ENCODE results near the gene NISCH. TPM values are rescaled to one million over a fixed set of nuclear protein-coding genes. Genes with fewer than 3 reads are reported as not detected.

The NISCH gene
- total and polyA plus RNA-seq, 2 experiments from 2014 or later, result 58.9 to 74.5 TPM

- Histone ChIP-seq H4K20me1 (ENCODE audit: insufficient read depth, poor library complexity, severe bottlenecking) (peaks cover 6% of the 10 kb centered on the region), H3K36me3 (replicated peaks; ENCODE audit: insufficient read depth, low read depth) (peaks cover 2% of the 10 kb centered on the region), H3K4me2 (no peak overlapping the region), H3K9me3 (ENCODE audit: low read depth) (no peaks in the 10 kb centered on the region), H2AFZ (no peak overlapping the region), H3K4me3 (no peak overlapping the region), H3K27ac (no peak overlapping the region), H3K4me1 (ENCODE audit: insufficient read depth) (peaks cover 15% of the 10 kb centered on the region), H3K79me2 (peaks cover 82% of the 10 kb centered on the region), H3K9me2 (replicated peaks; ENCODE audit: insufficient read depth) (no peaks in the 10 kb centered on the region), H3K27me3 (no peaks in the 10 kb centered on the region)
- WGBS (ENCODE audit: low lambda C conversion rate, missing lambda C conversion rate), result 99% methylated on average over 14 of the region's 14 CpGs
- no peak for DNase-seq (ENCODE audit: low spot score)
- TF ChIP-seq EZH2 (IDR thresholded peaks at IDR 0.05; ENCODE audit: borderline replicate concordance), result no peak
- TF ChIP-seq EZH2phosphoT487 (IDR thresholded peaks at IDR 0.05; ENCODE audit: low read depth, severe bottlenecking, unreplicated experiment), result no peak
- no peak for TF ChIP-seq CTCF (IDR thresholded peaks at IDR 0.05; ENCODE audit: poor library complexity)
These were observed 3.6 kb downstream of the NISCH start for GRCh38 chr3:52458770-52459545.

GRCh38 chr3:52461874-52462273 lies 6.5 kb downstream of the NISCH start:
- H3K4me2 ChIP-seq, result no peak overlapping the region
- no peaks in the 10 kb centered on the region for H3K27me3 ChIP-seq
- no peaks in the 10 kb centered on the region for H3K9me2 ChIP-seq (replicated peaks; ENCODE audit: insufficient read depth)
- H3K27ac ChIP-seq, result peak overlapping the region; percentile 16
- no peak overlapping the region for H2AFZ ChIP-seq
- no peaks in the 10 kb centered on the region for H3K9me3 ChIP-seq (ENCODE audit: low read depth)
- TF ChIP-seq EZH2 (IDR thresholded peaks at IDR 0.05; ENCODE audit: borderline replicate concordance), result no peak
- 70% methylated on average over 6 of the region's 6 CpGs for WGBS (ENCODE audit: low lambda C conversion rate, missing lambda C conversion rate)
- DNase-seq (ENCODE audit: low spot score), result no peak
- H3K36me3 ChIP-seq (replicated peaks; ENCODE audit: insufficient read depth, low read depth), result peaks cover 2% of the 10 kb centered on the region
- H3K4me3 ChIP-seq, result no peak overlapping the region
- peaks cover 5% of the 10 kb centered on the region for H3K4me1 ChIP-seq (ENCODE audit: insufficient read depth)
- peaks cover 89% of the 10 kb centered on the region for H3K79me2 ChIP-seq
- peaks cover 6% of the 10 kb centered on the region for H4K20me1 ChIP-seq (ENCODE audit: insufficient read depth, poor library complexity, severe bottlenecking)

GRCh38 chr3:52463416-52463815 lies 8.0 kb downstream of the NISCH start:
- 90% methylated on average over 5 of the region's 5 CpGs for WGBS (ENCODE audit: low lambda C conversion rate, missing lambda C conversion rate)
- no peaks in the 10 kb centered on the region for H3K36me3 ChIP-seq (replicated peaks; ENCODE audit: insufficient read depth, low read depth)
- TF ChIP-seq EZH2phosphoT487 (IDR thresholded peaks at IDR 0.05; ENCODE audit: low read depth, severe bottlenecking, unreplicated experiment) (no peak), CTCF (IDR thresholded peaks at IDR 0.05; ENCODE audit: poor library complexity) (no peak), EZH2 (IDR thresholded peaks at IDR 0.05; ENCODE audit: borderline replicate concordance) (no peak)
- peaks cover 85% of the 10 kb centered on the region for H3K79me2 ChIP-seq
- H3K4me1 ChIP-seq (ENCODE audit: insufficient read depth), result peaks cover 6% of the 10 kb centered on the region
- DNase-seq (ENCODE audit: low spot score), result no peak
- peaks cover 7% of the 10 kb centered on the region for H4K20me1 ChIP-seq (ENCODE audit: insufficient read depth, poor library complexity, severe bottlenecking)
- H3K9me3 ChIP-seq (ENCODE audit: low read depth), result no peaks in the 10 kb centered on the region
- H3K4me3 ChIP-seq, result no peak overlapping the region
- no peak overlapping the region for H3K27ac ChIP-seq
- no peaks in the 10 kb centered on the region for H3K27me3 ChIP-seq
- no peak overlapping the region for H2AFZ ChIP-seq
- no peak overlapping the region for H3K4me2 ChIP-seq
- no peaks in the 10 kb centered on the region for H3K9me2 ChIP-seq (replicated peaks; ENCODE audit: insufficient read depth)

GRCh38 chr3:52468336-52468735 lies 12.9 kb downstream of the NISCH start:
- Histone ChIP-seq H3K27ac (peak overlapping the region; percentile 69), H3K79me2 (peaks cover 60% of the 10 kb centered on the region), H3K9me2 (replicated peaks; ENCODE audit: insufficient read depth) (no peaks in the 10 kb centered on the region), H3K27me3 (no peaks in the 10 kb centered on the region), H2AFZ (no peak overlapping the region), H4K20me1 (ENCODE audit: insufficient read depth, poor library complexity, severe bottlenecking) (peaks cover 12% of the 10 kb centered on the region), H3K4me2 (peak overlapping the region; percentile 48), H3K4me1 (ENCODE audit: insufficient read depth) (peaks cover 17% of the 10 kb centered on the region), H3K9me3 (ENCODE audit: low read depth) (no peaks in the 10 kb centered on the region), H3K36me3 (replicated peaks; ENCODE audit: insufficient read depth, low read depth) (no peaks in the 10 kb centered on the region), H3K4me3 (no peak overlapping the region)
- DNase-seq (ENCODE audit: low spot score), result no peak
- 65% methylated on average over 9 of the region's 9 CpGs for WGBS (ENCODE audit: low lambda C conversion rate, missing lambda C conversion rate)
- TF ChIP-seq EZH2 (IDR thresholded peaks at IDR 0.05; ENCODE audit: borderline replicate concordance) (no peak), CTCF (IDR thresholded peaks at IDR 0.05; ENCODE audit: poor library complexity) (no peak), EZH2phosphoT487 (IDR thresholded peaks at IDR 0.05; ENCODE audit: low read depth, severe bottlenecking, unreplicated experiment) (no peak)
